ENCODE measurements around the gene ING5.
"Not testable (repeated sequence)": the region's sequence is repeated elsewhere in the genome, so short reads cannot be mapped to it uniquely, and the experiment has no call there.

ING5 gene

GRCh38 chr2:241701399-241702154 is at the start of gene ING5:
ING5 (plus strand) TSS chr2:241702039; CDS start chr2:241702066, 27 bp downstream.
- DNase-seq: peak; percentile 90 to 95

- DNase-seq: no peak
Measured at GRCh38 chr2:241652142-241652541, 49.7 kb upstream of the ING5 start.

GRCh38 chr2:241652722-241653121 is 49.1 kb upstream of the ING5 start:
- no peak for DNase-seq

- no peak for DNase-seq
Measured at GRCh38 chr2:241653210-241653750, 48.6 kb upstream of the ING5 start.

GRCh38 chr2:241654551-241654950 is 47.3 kb upstream of the ING5 start:
- DNase-seq: no peak

GRCh38 chr2:241655516-241656189 is 46.2 kb upstream of the ING5 start:
- no peak for DNase-seq

GRCh38 chr2:241656190-241656741 is 45.6 kb upstream of the ING5 start:
- DNase-seq: no peak

GRCh38 chr2:241657786-241658254 is 44.0 kb upstream of the ING5 start:
- DNase-seq: no peak

- DNase-seq: no peak
Measured at GRCh38 chr2:241658296-241658695, 43.5 kb upstream of the ING5 start.

- DNase-seq: peak in 1 of 2 donors; percentile 53
Measured at GRCh38 chr2:241659150-241659739, 42.6 kb upstream of the ING5 start.

GRCh38 chr2:241660593-241661213 is 41.1 kb upstream of the ING5 start:
- DNase-seq: no peak

GRCh38 chr2:241662731-241663130 is 39.1 kb upstream of the ING5 start:
- DNase-seq: not testable (repeated sequence)

- no peak for DNase-seq
Measured at GRCh38 chr2:241665731-241666440, 36.0 kb upstream of the ING5 start.

- no peak for DNase-seq
Measured at GRCh38 chr2:241666627-241667400, 35.0 kb upstream of the ING5 start.

- no peak for DNase-seq
Measured at GRCh38 chr2:241668354-241668753, 33.5 kb upstream of the ING5 start.

GRCh38 chr2:241668839-241669238 is 33.0 kb upstream of the ING5 start:
- no peak for DNase-seq

- no peak for DNase-seq
Measured at GRCh38 chr2:241670333-241671110, 31.3 kb upstream of the ING5 start.

GRCh38 chr2:241671457-241672240 is 30.2 kb upstream of the ING5 start:
- no peak for DNase-seq
